Activated CD4-positive, alpha-beta T cell treated with anti-CD3 and anti-CD28 coated beads, Interleukin-2, amount 10 ng/mL, durations not matched to agents 7 days and 5 days (primary cell): ENCODE data around the gene NUCKS1. TPM values are rescaled to one million over a fixed set of nuclear protein-coding genes. Genes with fewer than 3 reads are reported as not detected.

Experiments
- CTCF ChIA-PET: fragments of 350-600 bp; sonication (Branson Sonifier 250); formaldehyde crosslinking; loops from one replicate; lab custom pipeline; 2021; ENCODE audit warnings: antibody characterized with exemption; lab: Charles Lee
- POLR2A ChIA-PET: fragments of 350-600 bp; sonication (Branson Sonifier 250); formaldehyde crosslinking; loops from one replicate; lab custom pipeline; 2021; ENCODE audit warnings: antibody characterized with exemption; lab: Charles Lee
- DNase-seq: peaks from one replicate; pipeline ENCODE4 v3.0.0-alpha.2; 2020
- H3K27ac Mint-ChIP-seq: one replicate; pipeline ENCODE4 v1.8.0; 2021; ENCODE audit warnings: mild to moderate bottlenecking, moderate library complexity, mixed read lengths
- H3K27me3 Mint-ChIP-seq: one replicate; pipeline ENCODE4 v1.8.0; 2021; ENCODE audit warnings: mixed read lengths
- H3K36me3 Mint-ChIP-seq: one replicate; pipeline ENCODE4 v1.8.0; 2021; ENCODE audit warnings: low read depth, mixed read lengths
- H3K4me1 Mint-ChIP-seq: one replicate; pipeline ENCODE4 v1.8.0; 2021; ENCODE audit warnings: mixed read lengths
- H3K4me3 Mint-ChIP-seq: one replicate; pipeline ENCODE4 v1.8.0; 2021; ENCODE audit warnings: mild to moderate bottlenecking, moderate library complexity, mixed read lengths
- H3K9me3 Mint-ChIP-seq: one replicate; pipeline ENCODE4 v1.8.0; 2021; ENCODE audit warnings: mixed read lengths
- total RNA-seq, 2 experiments: library from RNA; stranded (reverse); gene quantifications; one replicate each; pipeline ENCODE4 v1.2.3, GENCODE V29; 2021

NUCKS1 gene
- total RNA-seq, 2 experiments from 2014 or later: 218 TPM

- DNase-seq: no peak
- ChIA-PET POLR2A (no interaction called here), CTCF (interaction anchor here (0.6 to 0.7 kb wide), 5 partner anchors 166 to 757 kb away, joined by 3 to 5 read pairs (median 3); no protein-coding TSS in a partner anchor)
- H3K36me3 Mint-ChIP-seq: peaks cover 10% of the 10 kb centered on the region
- no peaks in the 10 kb centered on the region for H3K27me3 Mint-ChIP-seq
- H3K9me3 Mint-ChIP-seq: no peaks in the 10 kb centered on the region
- peaks cover 15% of the 10 kb centered on the region for H3K4me1 Mint-ChIP-seq
- H3K27ac Mint-ChIP-seq: peak overlapping the region; percentile 63
- no peak overlapping the region for H3K4me3 Mint-ChIP-seq
Observed at GRCh38 chr1:205703072-205703471, 46.9 kb downstream of the NUCKS1 start.

- Mint-ChIP-seq H3K36me3 (peaks cover 9% of the 10 kb centered on the region), H3K27me3 (peaks cover 7% of the 10 kb centered on the region), H3K4me3 (no peak overlapping the region), H3K9me3 (no peaks in the 10 kb centered on the region), H3K27ac (no peak overlapping the region), H3K4me1 (peaks cover 10% of the 10 kb centered on the region)
- CTCF ChIA-PET: no interaction called here
- POLR2A ChIA-PET: no interaction called here
- DNase-seq: no peak
Observed at GRCh38 chr1:205701891-205702290, 48.1 kb downstream of the NUCKS1 start.

- H3K27me3 Mint-ChIP-seq: peaks cover 11% of the 10 kb centered on the region
- H3K4me3 Mint-ChIP-seq: no peak overlapping the region
- H3K27ac Mint-ChIP-seq: no peak overlapping the region
- no peak for DNase-seq
- H3K4me1 Mint-ChIP-seq: peaks cover 5% of the 10 kb centered on the region
- ChIA-PET POLR2A (no interaction called here), CTCF (interaction anchor here (0.9 to 1.4 kb wide), 4 partner anchors 8 to 23 kb away, joined by 3 to 4 read pairs (median 3); no protein-coding TSS in a partner anchor)
- peaks cover 5% of the 10 kb centered on the region for H3K36me3 Mint-ChIP-seq
- no peaks in the 10 kb centered on the region for H3K9me3 Mint-ChIP-seq
Observed at GRCh38 chr1:205701420-205701819, 48.6 kb downstream of the NUCKS1 start.

DNA sequence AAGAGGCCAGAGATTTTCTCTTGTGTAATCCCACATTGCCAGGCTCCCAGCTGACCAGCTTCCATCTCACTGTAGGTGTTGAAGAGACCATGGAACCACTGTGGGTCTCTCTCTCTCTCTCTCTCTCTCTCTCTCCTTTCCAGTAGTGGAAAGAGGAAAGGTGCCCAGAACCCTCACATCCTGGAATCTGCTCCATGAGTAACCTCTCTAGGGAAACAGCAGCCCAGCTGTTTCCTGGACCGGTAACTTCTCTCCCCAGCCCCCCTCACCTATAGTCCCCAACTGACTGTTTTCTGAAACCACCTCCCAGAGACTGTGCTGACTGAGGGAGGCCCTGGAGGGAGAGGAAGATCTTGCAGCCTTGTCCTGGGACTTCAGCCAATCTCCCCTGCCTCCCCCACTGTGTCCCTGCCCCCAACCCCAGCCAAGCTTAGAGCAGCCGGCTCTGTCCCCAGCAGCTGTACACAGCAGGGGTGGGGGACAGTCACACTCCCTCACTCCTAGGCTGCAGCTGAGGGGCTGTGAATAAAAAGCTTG is 49.0 kb downstream of the NUCKS1 start:
- Mint-ChIP-seq H3K27me3 (peaks cover 11% of the 10 kb centered on the region), H3K9me3 (no peaks in the 10 kb centered on the region), H3K4me1 (peaks cover 5% of the 10 kb centered on the region), H3K27ac (peak overlapping the region; percentile 50), H3K36me3 (peaks cover 5% of the 10 kb centered on the region), H3K4me3 (no peak overlapping the region)
- CTCF ChIA-PET: interaction anchor here (0.9 to 2.6 kb wide), 6 partner anchors 8 to 46 kb away, joined by 3 to 9 read pairs (median 3); no protein-coding TSS in a partner anchor
- no peak for DNase-seq
- POLR2A ChIA-PET: no interaction called here

DNA sequence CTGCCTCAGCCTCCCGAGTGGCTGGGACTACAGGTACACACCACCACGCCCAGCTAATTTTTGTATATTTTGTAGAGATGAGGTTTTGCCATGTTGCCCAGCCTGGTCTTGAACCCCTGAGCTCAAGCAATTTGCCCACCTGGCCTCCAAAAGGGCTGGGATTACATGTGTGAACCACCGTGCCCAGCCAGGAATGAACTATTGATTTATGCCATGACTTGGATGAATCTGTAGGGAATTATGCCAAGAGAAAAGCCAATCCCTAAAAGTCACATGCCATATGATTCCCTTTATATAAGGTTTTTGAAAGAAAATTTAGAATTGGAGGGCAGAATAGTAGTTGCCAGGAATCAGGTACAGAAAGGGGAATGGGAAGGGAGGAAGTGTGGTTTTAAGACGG is 50.6 kb downstream of the NUCKS1 start:
- H3K36me3 Mint-ChIP-seq: peaks cover 5% of the 10 kb centered on the region
- no peaks in the 10 kb centered on the region for H3K4me1 Mint-ChIP-seq
- ChIA-PET POLR2A (no interaction called here), CTCF (interaction anchor here (2.6 kb wide), 1 partner anchor 41 kb away, joined by 9 read pairs; no protein-coding TSS in a partner anchor)
- no peak overlapping the region for H3K4me3 Mint-ChIP-seq
- H3K27me3 Mint-ChIP-seq: peaks cover 13% of the 10 kb centered on the region
- H3K9me3 Mint-ChIP-seq: no peaks in the 10 kb centered on the region
- DNase-seq: no peak
- no peak overlapping the region for H3K27ac Mint-ChIP-seq

GRCh38 chr1:205698921-205699320 is 51.1 kb downstream of the NUCKS1 start:
- no peak for DNase-seq
- Mint-ChIP-seq H3K9me3 (no peaks in the 10 kb centered on the region), H3K27ac (no peak overlapping the region), H3K36me3 (peaks cover 5% of the 10 kb centered on the region), H3K4me3 (no peak overlapping the region), H3K27me3 (peaks cover 13% of the 10 kb centered on the region), H3K4me1 (no peaks in the 10 kb centered on the region)
- ChIA-PET CTCF (interaction anchor here (2.6 kb wide), 1 partner anchor 40 kb away, joined by 9 read pairs; no protein-coding TSS in a partner anchor), POLR2A (no interaction called here)

DNA sequence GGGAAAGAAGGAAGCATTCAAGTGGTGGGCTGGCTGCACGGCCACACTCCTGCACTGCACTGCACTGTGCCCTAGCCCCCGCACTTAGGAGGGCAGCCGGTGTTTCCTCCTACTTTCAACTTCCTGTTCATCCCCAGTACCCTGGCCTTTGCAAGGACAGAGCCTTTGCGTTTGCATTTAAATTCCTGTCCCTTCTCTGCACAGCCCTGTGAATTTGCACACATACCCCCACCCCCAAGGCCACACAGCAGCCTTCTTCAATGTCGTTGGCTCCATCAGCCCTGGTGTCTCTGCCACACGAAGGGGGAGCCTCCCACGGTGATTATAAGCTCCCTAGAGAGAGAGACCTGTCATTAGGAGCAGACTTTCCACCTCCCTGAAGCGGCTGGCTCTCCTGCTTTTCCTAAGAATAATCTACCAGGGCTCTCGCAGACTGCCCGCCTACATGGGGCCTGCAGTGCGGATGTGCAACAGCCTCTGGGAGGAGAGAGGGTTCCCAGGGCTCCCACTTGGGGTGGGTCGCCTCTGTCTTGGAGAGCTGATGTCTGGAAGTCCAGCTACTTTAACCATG is 56.5 kb downstream of the NUCKS1 start:
- no peaks in the 10 kb centered on the region for H3K9me3 Mint-ChIP-seq
- ChIA-PET POLR2A (no interaction called here), CTCF (interaction anchor here (0.6 to 1.4 kb wide), 7 partner anchors 13 to 94 kb away, joined by 3 to 7 read pairs (median 3); partner anchors contain the start of gene SLC45A3)
- no peak overlapping the region for H3K27ac Mint-ChIP-seq
- no peak overlapping the region for H3K4me3 Mint-ChIP-seq
- DNase-seq: no peak
- H3K36me3 Mint-ChIP-seq: no peaks in the 10 kb centered on the region
- H3K27me3 Mint-ChIP-seq: peaks cover 22% of the 10 kb centered on the region
- no peaks in the 10 kb centered on the region for H3K4me1 Mint-ChIP-seq

GRCh38 chr1:205692423-205692822 is 57.6 kb downstream of the NUCKS1 start:
- H3K4me1 Mint-ChIP-seq: no peaks in the 10 kb centered on the region
- H3K27me3 Mint-ChIP-seq: peaks cover 19% of the 10 kb centered on the region
- DNase-seq: no peak
- CTCF ChIA-PET: interaction anchor here (1.1 to 1.2 kb wide), 3 partner anchors 8 to 33 kb away, joined by 3 to 4 read pairs (median 3); no protein-coding TSS in a partner anchor
- POLR2A ChIA-PET: no interaction called here
- no peaks in the 10 kb centered on the region for H3K9me3 Mint-ChIP-seq
- no peaks in the 10 kb centered on the region for H3K36me3 Mint-ChIP-seq
- no peak overlapping the region for H3K4me3 Mint-ChIP-seq
- no peak overlapping the region for H3K27ac Mint-ChIP-seq

GRCh38 chr1:205690122-205690756 is 59.7 kb downstream of the NUCKS1 start:
- Mint-ChIP-seq H3K36me3 (no peaks in the 10 kb centered on the region), H3K4me1 (no peaks in the 10 kb centered on the region), H3K27ac (no peak overlapping the region), H3K27me3 (peaks cover 11% of the 10 kb centered on the region), H3K4me3 (no peak overlapping the region), H3K9me3 (no peaks in the 10 kb centered on the region)
- no peak for DNase-seq
- ChIA-PET POLR2A (no interaction called here), CTCF (interaction anchor here (0.8 kb wide), 1 partner anchor 19 kb away, joined by 4 read pairs; no protein-coding TSS in a partner anchor)

DNA sequence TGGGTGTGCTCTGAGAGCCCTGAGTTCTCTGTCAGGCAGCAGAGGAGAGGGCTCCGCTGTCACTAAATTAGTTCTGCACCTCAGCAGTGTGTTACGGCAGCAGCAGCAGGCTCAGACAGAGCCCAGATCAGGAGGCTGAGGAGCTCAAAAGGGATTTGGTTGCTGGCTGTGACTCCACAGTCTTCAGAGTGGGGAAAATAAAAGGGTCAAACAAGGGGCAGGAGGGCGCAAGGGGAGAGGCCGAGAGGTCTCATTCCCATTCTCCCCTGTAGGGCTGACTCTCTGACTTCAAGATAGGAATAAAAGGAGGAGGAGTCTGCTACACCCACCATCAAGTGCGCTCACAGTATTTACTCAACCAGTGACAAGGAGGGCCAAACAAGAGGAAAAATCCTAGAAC is 60.5 kb downstream of the NUCKS1 start:
- H3K9me3 Mint-ChIP-seq: no peaks in the 10 kb centered on the region

DNA sequence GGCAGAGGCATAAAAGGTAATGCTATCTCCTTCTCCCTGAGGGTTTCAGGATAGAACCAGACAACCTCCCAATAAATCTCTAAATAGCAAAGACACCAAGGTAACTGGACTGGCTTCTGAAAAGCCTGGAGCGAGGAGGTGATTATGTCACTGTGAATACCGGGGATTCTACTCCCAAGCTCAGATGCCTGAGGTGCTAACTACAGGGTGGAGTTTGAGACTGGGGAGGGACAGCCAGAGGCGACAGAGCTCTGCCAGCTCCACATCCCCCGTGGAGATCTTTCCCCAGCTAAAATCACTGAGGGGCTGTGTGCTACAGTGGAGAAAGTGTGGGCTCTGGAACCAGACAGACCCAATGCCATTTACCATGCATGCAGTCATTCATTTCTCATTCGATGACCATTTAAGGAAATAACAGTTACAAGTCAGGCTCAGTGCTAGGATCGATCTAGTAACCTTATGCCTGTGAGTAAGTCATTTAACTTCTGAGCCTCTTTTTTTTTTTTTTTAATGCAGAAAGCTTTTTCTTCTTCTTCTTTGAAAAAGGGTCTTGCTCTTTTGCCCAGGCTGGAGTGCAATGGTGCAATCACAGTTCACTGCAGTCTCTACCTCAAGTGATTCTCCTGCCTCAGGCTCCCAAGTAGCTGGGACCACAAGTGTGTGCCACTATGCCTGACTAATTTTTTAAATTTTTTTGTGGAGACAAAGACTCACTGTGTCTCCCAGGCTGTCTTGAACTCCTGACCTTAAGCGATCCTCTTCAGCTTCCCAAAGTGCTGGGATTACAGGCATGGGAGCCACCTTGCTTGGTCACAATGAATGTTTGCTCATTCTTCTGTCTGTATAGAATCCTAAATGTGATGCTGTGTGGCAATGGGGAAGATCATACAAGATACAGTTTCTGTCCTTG is 61.6 kb downstream of the NUCKS1 start:
- DNase-seq: no peak
- CTCF ChIA-PET: interaction anchor here (0.6 to 1.8 kb wide), 6 partner anchors 9 to 444 kb away, joined by 3 to 11 read pairs (median 3); partner anchors contain the start of gene SLC45A3
- Mint-ChIP-seq H3K4me1 (no peaks in the 10 kb centered on the region), H3K27me3 (peaks cover 9% of the 10 kb centered on the region), H3K36me3 (no peaks in the 10 kb centered on the region), H3K4me3 (no peak overlapping the region), H3K9me3 (no peaks in the 10 kb centered on the region), H3K27ac (no peak overlapping the region)
- POLR2A ChIA-PET: no interaction called here

More for the DNA sequence above, 60.5 kb downstream of the NUCKS1 start:
- peaks cover 9% of the 10 kb centered on the region for H3K27me3 Mint-ChIP-seq
- no peaks in the 10 kb centered on the region for H3K4me1 Mint-ChIP-seq
- H3K27ac Mint-ChIP-seq: no peak overlapping the region
- no peak for DNase-seq
- no peaks in the 10 kb centered on the region for H3K36me3 Mint-ChIP-seq
- CTCF ChIA-PET: interaction anchor here (1.8 kb wide), 1 partner anchor 10 kb away, joined by 11 read pairs; the partner anchor contains the start of gene SLC45A3
- POLR2A ChIA-PET: no interaction called here
- H3K4me3 Mint-ChIP-seq: no peak overlapping the region

GRCh38 chr1:205687242-205687641 is 62.7 kb downstream of the NUCKS1 start:
- peaks cover 10% of the 10 kb centered on the region for H3K27me3 Mint-ChIP-seq
- H3K9me3 Mint-ChIP-seq: no peaks in the 10 kb centered on the region
- no peak for DNase-seq
- H3K27ac Mint-ChIP-seq: no peak overlapping the region
- H3K36me3 Mint-ChIP-seq: no peaks in the 10 kb centered on the region
- H3K4me3 Mint-ChIP-seq: no peak overlapping the region
- H3K4me1 Mint-ChIP-seq: no peaks in the 10 kb centered on the region
- POLR2A ChIA-PET: no interaction called here
- CTCF ChIA-PET: interaction anchor here (1.0 to 1.6 kb wide), 2 partner anchors 24 to 337 kb away, joined by 3 read pairs; no protein-coding TSS in a partner anchor
